Loucy (cell line): Measurements from ENCODE around the gene SNTA1.

ENCODE experiments used
- CTCF ChIP-seq: fragments of 200-600 bp; sonication (generic); conservative IDR thresholded peaks from 2 replicates; pipeline ENCODE4 v1.5.1; 2014; ENCODE audit warnings: mild to moderate bottlenecking, antibody characterized with exemption, low read length
- EZH2phosphoT487 ChIP-seq: fragments of 200-600 bp; IDR thresholded peaks from 2 replicates; pipeline ENCODE4 v1.6.1; 2018; ENCODE audit warnings: antibody characterized with exemption, mild to moderate bottlenecking, moderate library complexity, borderline replicate concordance

GRCh38 chr20:33373735-33374605 is 69.6 kb downstream of the SNTA1 start:
- TF ChIP-seq CTCF: no peak
- no peak for TF ChIP-seq EZH2phosphoT487
